B cell (primary cell): ENCODE data around the gene RNGTT. TPM values are rescaled to one million over a fixed set of nuclear protein-coding genes. Genes with fewer than 3 reads are reported as not detected.

Source experiments
- ATAC-seq: fragments of 200-7000 bp; cut with Tn5 transposase; one replicate; pipeline ENCODE4 v1.10.0; 2021; ENCODE audit warnings: low read depth, mild to moderate bottlenecking, moderate number of reproducible peaks, moderate library complexity
- CTCF ChIA-PET: fragments of 350-600 bp; sonication (Branson Sonifier 250); formaldehyde crosslinking; loops from one replicate; lab custom pipeline; 2021; ENCODE audit warnings: antibody characterized with exemption, inconsistent platforms; lab: Charles Lee
- POLR2A ChIA-PET: fragments of 350-600 bp; sonication (Branson Sonifier 250); formaldehyde crosslinking; loops from one replicate; lab custom pipeline; 2021; ENCODE audit warnings: antibody characterized with exemption; lab: Charles Lee
- DNase-seq: peaks from one replicate; pipeline ENCODE4 v3.0.0; 2013
- H2AFZ ChIP-seq: 2 replicates; pipeline ENCODE4 v1.6.1; 2012; ENCODE audit warnings: mild to moderate bottlenecking, low read depth, low read length; ENCODE audit not compliant: insufficient read depth, poor library complexity, severe bottlenecking
- H3K27ac ChIP-seq, 2 donors: 1 replicate in 1 of 2; 2 replicates in 1 of 2; pipeline ENCODE4 v1.5.1; 2012 to 2013; ENCODE audit warnings: low read length in 2 of 2, mild to moderate bottlenecking in 2 of 2, moderate library complexity in 1 of 2
- H3K27me3 ChIP-seq, 4 experiments: fragments of 200-600 bp in 1 of 4; sonication (generic) in 1 of 4; replicated peaks in 1 of 4; 1 replicate in 2 of 4; 2 replicates in 2 of 4; pipeline versions ENCODE4 v1.6.1 to v1.7.0; 2013 to 2016; ENCODE audit warnings: low read length in 3 of 4, mild to moderate bottlenecking in 2 of 4, mixed read lengths in 1 of 4, moderate library complexity in 1 of 4; ENCODE audit not compliant: insufficient read depth in 4 of 4, control insufficient read depth in 3 of 4; ENCODE audit errors: control extremely low read depth in 1 of 4
- H3K36me3 ChIP-seq, 2 experiments: replicated peaks in 1 of 2; 1 replicate in 1 of 2; 2 replicates in 1 of 2; pipeline versions ENCODE4 v1.6.1 to v1.7.1; 2013; ENCODE audit warnings: low read length in 1 of 2; ENCODE audit not compliant: insufficient read depth in 2 of 2, control insufficient read depth in 1 of 2; ENCODE audit errors: control extremely low read depth in 1 of 2, extremely low read depth in 1 of 2
- H3K4me1 ChIP-seq, 2 donors: fragments of 200-600 bp in 1 of 2; sonication (generic) in 1 of 2; 1 replicate in 1 of 2; 2 replicates in 1 of 2; pipeline versions ENCODE4 v1.5.1 to v1.6.1; 2013 to 2017; ENCODE audit warnings: low read length in 2 of 2; ENCODE audit not compliant: control insufficient read depth in 2 of 2, insufficient read depth in 2 of 2
- H3K4me2 ChIP-seq: replicated peaks from 2 replicates; pipeline ENCODE3; 2012; ENCODE audit warnings: mild to moderate bottlenecking, low read depth, low read length; ENCODE audit not compliant: poor library complexity, severe bottlenecking
- H3K4me3 ChIP-seq, 5 experiments: fragments of 200-600 bp in 1 of 5; sonication (generic) in 1 of 5; 1 replicate in 3 of 5; 2 replicates in 2 of 5; pipeline versions ENCODE4 v1.5.1 to v1.7.0; 2011 to 2016; ENCODE audit warnings: low read length in 4 of 5, mild to moderate bottlenecking in 4 of 5, low read depth in 2 of 5, control low read depth in 1 of 5, moderate library complexity in 1 of 5; ENCODE audit not compliant: insufficient read depth in 1 of 5; ENCODE audit errors: control extremely low read depth in 1 of 5, extremely low read depth in 1 of 5
- H3K79me2 ChIP-seq: fragments of 200-600 bp; sonication (generic); one replicate; pipeline ENCODE4 v1.6.0; 2016; ENCODE audit warnings: low read length; ENCODE audit not compliant: control insufficient read depth, insufficient read depth
- H3K9ac ChIP-seq: fragments of 200-600 bp; sonication (generic); 2 replicates; pipeline ENCODE4 v1.6.1; 2017; ENCODE audit warnings: mild to moderate bottlenecking, low read length, moderate library complexity
- H3K9me3 ChIP-seq, 3 donors: one replicate each; pipeline versions ENCODE4 v1.6.1 to v1.7.1; 2013; ENCODE audit warnings: low read length in 2 of 3; ENCODE audit not compliant: control insufficient read depth in 2 of 3, insufficient read depth in 1 of 3; ENCODE audit errors: control extremely low read depth in 1 of 3
- H4K20me1 ChIP-seq: 2 replicates; pipeline ENCODE4 v1.6.0; 2012; ENCODE audit warnings: mild to moderate bottlenecking, low read length; ENCODE audit not compliant: insufficient read depth, control insufficient read depth, poor library complexity, severe bottlenecking
- H3K27ac Mint-ChIP-seq: one replicate; pipeline ENCODE4 v1.8.0; 2021; ENCODE audit warnings: mixed read lengths
- H3K27me3 Mint-ChIP-seq: one replicate; pipeline ENCODE4 v1.8.0; 2021; ENCODE audit warnings: mixed read lengths
- H3K4me1 Mint-ChIP-seq: one replicate; pipeline ENCODE4 v1.8.0; 2021; ENCODE audit warnings: mixed read lengths
- H3K4me3 Mint-ChIP-seq: one replicate; pipeline ENCODE4 v1.8.0; 2021; ENCODE audit warnings: mixed read lengths
- H3K9me3 Mint-ChIP-seq: one replicate; pipeline ENCODE4 v1.8.0; 2022; ENCODE audit warnings: mixed read lengths; ENCODE audit not compliant: insufficient read depth
- EZH2 ChIP-seq: IDR thresholded peaks from 2 replicates; pipeline ENCODE4 v1.6.1; 2012; ENCODE audit warnings: borderline replicate concordance, low read depth, mild to moderate bottlenecking, moderate library complexity, low read length; ENCODE audit not compliant: insufficient read depth, poor library complexity, severe bottlenecking
- WGBS: methylation state at CpG from one replicate; pipeline ENCODE4 v1.1.5; 2013; ENCODE audit warnings: missing lambda C conversion rate; ENCODE audit not compliant: insufficient coverage; 5-methylcytosine and 5-hydroxymethylcytosine counted together
- intact Hi-C: fragments of 100-400 bp; cut with micrococcal nuclease; formaldehyde crosslinking; loops from one replicate; pipeline ENCODE4 v1.10.0; 2022
- polyA plus RNA-seq: library from polyadenylated mRNA; depleted of rRNA; stranded (reverse); fragments of >200 nt; gene quantifications from 2 replicates; pipeline ENCODE4 v1.2.3, GENCODE V29; 2012
- total RNA-seq, 2 donors: library from RNA; stranded (reverse); fragments of 120-200 nt in 1 of 2; gene quantifications; 1 replicate in 1 of 2; 2 replicates in 1 of 2; pipeline versions ENCODE4 v1.2.3 to v1.2.4, GENCODE V29; 2013 to 2022
- TF ChIP-seq, protein P1 (sequence below): fragments of 200-600 bp; IDR thresholded peaks from one replicate; pipeline ENCODE4 v1.8.0; 2022; ENCODE audit warnings: antibody characterized with exemption, mild to moderate bottlenecking

The RNGTT gene
- total and polyA plus RNA-seq, 2 donors (not counting 1 experiment from before 2014, with no cell fraction given) = 10.8 to 29.1 TPM

GRCh38 chr6:88708197-88708744 is 255.1 kb downstream of the RNGTT start:
- peaks cover 1% of the 10 kb centered on the region for H3K9me3 Mint-ChIP-seq
- DNase-seq (no peak), ATAC-seq (no peak)
- Histone ChIP-seq H3K9me3 (no peaks in the 10 kb centered on the region), H3K27ac (no peak overlapping the region), H3K4me2 (no peak overlapping the region), H3K4me1 (peaks cover 0 to 11% of the 10 kb centered on the region in 2 donors), H3K36me3 (no peaks in the 10 kb centered on the region), H2AFZ (no peak overlapping the region), H3K4me3 (no peak overlapping the region), H3K79me2 (peaks cover 3% of the 10 kb centered on the region), H3K27me3 (no peaks in the 10 kb centered on the region), H4K20me1 (no peaks in the 10 kb centered on the region), H3K9ac (no peak overlapping the region)
- no peaks in the 10 kb centered on the region for H3K27me3 Mint-ChIP-seq
- peaks cover 11% of the 10 kb centered on the region for H3K4me1 Mint-ChIP-seq
- ChIA-PET POLR2A (no interaction called here), CTCF (interaction anchor here (0.6 kb wide), 1 partner anchor 1314 kb away, joined by 3 read pairs; no protein-coding TSS in a partner anchor)
- WGBS = 87% methylated on average over 3 of the region's 3 CpGs
- intact Hi-C loops = no loop called here
- H3K27ac Mint-ChIP-seq = peak overlapping the region; percentile 59
- no peak overlapping the region for H3K4me3 Mint-ChIP-seq
- no peak for TF ChIP-seq EZH2
- TF ChIP-seq, protein P1, sequence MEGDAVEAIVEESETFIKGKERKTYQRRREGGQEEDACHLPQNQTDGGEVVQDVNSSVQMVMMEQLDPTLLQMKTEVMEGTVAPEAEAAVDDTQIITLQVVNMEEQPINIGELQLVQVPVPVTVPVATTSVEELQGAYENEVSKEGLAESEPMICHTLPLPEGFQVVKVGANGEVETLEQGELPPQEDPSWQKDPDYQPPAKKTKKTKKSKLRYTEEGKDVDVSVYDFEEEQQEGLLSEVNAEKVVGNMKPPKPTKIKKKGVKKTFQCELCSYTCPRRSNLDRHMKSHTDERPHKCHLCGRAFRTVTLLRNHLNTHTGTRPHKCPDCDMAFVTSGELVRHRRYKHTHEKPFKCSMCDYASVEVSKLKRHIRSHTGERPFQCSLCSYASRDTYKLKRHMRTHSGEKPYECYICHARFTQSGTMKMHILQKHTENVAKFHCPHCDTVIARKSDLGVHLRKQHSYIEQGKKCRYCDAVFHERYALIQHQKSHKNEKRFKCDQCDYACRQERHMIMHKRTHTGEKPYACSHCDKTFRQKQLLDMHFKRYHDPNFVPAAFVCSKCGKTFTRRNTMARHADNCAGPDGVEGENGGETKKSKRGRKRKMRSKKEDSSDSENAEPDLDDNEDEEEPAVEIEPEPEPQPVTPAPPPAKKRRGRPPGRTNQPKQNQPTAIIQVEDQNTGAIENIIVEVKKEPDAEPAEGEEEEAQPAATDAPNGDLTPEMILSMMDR = no peak

- Mint-ChIP-seq H3K27ac (no peak overlapping the region), H3K27me3 (no peaks in the 10 kb centered on the region), H3K9me3 (peaks cover 3% of the 10 kb centered on the region), H3K4me1 (peaks cover 13% of the 10 kb centered on the region), H3K4me3 (no peak overlapping the region)
- Histone ChIP-seq H3K27me3 (no peaks in the 10 kb centered on the region), H3K9ac (no peak overlapping the region), H3K4me1 (peaks cover 0 to 8% of the 10 kb centered on the region in 2 donors), H3K4me2 (peak overlapping the region; percentile 3), H2AFZ (no peak overlapping the region), H3K79me2 (no peaks in the 10 kb centered on the region), H3K27ac (no peak overlapping the region), H3K36me3 (no peaks in the 10 kb centered on the region), H3K9me3 (no peaks in the 10 kb centered on the region), H4K20me1 (no peaks in the 10 kb centered on the region), H3K4me3 (no peak overlapping the region)
- DNase-seq = no peak
- intact Hi-C loops = no loop called here
- ChIA-PET CTCF (no interaction called here), POLR2A (no interaction called here)
- ATAC-seq = no peak
- no peak for TF ChIP-seq EZH2
- TF ChIP-seq, protein P1 = no peak
Measured at GRCh38 chr6:88705601-88706000, 257.8 kb downstream of the RNGTT start.
